GM19468 (cell line): Measurements from ENCODE around the gene ZNF75A.
"Not testable (repeated sequence)": the region's sequence is repeated elsewhere in the genome, so short reads cannot be mapped to it uniquely, and the experiment has no call there.

Source experiments
- ATAC-seq: cut with Tn5 transposase; IDR thresholded peaks from one replicate; pipeline ENCODE4 v1.9.1; 2021; ENCODE audit warnings: mild to moderate bottlenecking, moderate library complexity, moderate number of reproducible peaks; ENCODE audit not compliant: unreplicated experiment; ENCODE audit errors: extremely low read depth

Gene ZNF75A

GRCh38 chr16:3305109-3306068 is at the start of gene ZNF75A, which contains the start of gene TIGD7:
Gene ZNF75A (plus strand): TSS chr16:3305497. CDS start chr16:3308429, 2,932 bp downstream.
Gene TIGD7 (minus strand): TSS chr16:3305430. CDS start chr16:3300614, 4,816 bp downstream.
- peak; percentile 56 for ATAC-seq

DNA sequence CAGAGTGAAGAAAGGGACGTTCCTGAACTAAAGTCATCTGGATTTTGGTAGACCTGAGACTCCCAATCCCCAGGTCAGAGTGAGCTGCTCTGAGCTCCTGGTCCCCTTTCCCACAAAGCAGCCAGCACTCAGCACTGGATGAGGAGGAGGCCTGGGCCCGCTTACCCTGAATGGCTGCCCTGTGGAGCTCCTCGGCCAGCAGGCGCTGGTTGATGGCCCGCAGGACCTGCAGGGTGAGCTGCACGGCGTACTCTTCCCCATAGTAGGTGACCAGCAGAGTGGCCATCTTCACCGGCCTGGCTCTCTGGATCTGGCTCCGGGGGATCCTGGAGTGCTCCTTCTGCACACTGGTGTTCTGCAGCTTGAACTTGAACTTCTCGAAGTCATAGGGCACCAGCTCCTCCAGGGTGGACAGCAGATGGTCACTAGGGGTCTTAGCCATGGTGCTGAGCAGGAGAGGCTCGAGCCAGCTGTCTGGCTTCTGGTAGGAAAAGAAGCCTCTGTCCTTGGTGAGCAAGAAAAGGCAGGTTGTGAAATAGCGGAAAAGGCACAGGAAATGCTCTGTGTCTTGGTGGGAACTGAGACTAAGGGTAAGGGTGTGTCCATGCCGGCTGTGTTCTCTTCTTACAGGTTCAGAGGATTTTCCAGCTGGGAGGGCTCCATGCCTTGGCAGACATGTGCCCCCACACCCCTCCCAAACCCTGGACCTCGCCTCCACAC is 49.0 kb upstream of the ZNF75A start, which contains the start of gene MEFV:
TSS of gene MEFV (minus strand) at position 488 of the 720 bp plus-strand sequence. CDS start at position 442, 46 bp downstream.
- ATAC-seq = no peak

GRCh38 chr16:3256866-3257465 is 48.3 kb upstream of the ZNF75A start:
- ATAC-seq = no peak

DNA sequence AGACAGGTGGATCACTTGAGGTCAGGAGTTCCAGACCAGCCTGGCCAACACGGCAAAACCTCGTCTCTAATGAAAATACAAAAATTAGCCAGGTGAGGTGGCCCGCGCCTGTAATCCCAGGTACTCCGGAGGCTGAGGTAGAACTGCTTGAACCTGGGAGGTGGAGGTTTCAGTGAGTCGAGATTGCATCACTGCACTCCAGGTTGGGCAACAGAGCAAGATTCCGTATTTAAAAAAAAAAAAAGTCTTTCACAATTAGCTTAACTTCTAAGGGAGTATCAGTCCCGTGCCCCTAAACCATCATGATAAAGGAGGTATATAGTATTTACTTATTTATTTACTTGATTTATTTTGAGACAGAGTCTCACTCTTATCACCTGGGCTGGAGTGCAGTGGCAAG is 45.5 kb upstream of the ZNF75A start:
- ATAC-seq = no peak

DNA sequence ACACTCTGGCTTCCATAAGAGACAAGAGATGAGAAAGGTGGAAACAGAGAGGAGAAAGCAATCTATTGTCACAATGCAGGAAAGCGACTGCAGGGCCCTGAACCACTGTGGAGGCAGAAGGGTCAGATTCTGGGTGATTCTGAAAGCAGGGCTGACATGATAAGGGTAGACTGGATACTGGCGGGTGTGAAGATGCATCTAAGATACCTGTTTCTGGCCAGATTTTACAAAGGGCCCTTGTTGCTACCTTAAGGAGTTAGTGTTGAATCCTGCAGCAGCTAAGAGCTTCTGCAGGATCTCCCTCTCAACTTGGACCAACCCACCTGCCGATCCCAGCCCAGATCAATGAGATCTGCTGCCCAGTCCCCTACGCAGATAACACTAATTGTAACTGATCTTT is 42.8 kb upstream of the ZNF75A start:
- no peak for ATAC-seq

GRCh38 chr16:3264137-3265036 is 40.9 kb upstream of the ZNF75A start:
- ATAC-seq = peak; percentile 73

DNA sequence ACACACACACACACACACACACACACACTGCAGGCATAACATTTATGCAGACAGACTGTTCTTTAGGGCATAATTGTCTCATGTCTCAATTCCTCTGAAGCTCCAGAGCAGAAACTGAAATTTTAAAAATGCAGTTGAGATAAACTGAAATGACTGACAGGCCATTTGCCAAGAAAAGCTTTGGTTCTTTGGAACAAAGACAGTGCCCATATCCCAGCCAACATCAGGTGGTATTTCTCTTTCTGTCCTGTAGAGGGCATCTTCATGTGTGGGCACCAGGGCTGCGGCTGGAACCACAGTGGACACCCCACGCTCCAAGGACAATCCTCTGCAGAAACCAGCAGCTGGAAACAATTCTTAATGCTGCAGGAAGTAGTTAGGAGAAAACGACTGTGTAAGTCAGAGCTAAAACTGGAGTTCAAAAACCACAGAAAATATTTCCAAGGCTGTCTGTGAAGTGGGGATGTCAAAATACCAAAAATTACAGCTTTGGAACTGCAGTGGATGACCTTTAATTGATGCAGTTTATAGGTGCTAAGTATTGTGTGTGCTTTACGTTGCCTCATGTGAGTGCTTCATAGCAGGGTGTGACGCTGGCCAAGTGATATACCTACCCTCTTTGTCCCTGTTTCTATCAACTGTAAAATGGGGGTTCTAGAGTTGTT is 38.3 kb upstream of the ZNF75A start:
- no peak for ATAC-seq

DNA sequence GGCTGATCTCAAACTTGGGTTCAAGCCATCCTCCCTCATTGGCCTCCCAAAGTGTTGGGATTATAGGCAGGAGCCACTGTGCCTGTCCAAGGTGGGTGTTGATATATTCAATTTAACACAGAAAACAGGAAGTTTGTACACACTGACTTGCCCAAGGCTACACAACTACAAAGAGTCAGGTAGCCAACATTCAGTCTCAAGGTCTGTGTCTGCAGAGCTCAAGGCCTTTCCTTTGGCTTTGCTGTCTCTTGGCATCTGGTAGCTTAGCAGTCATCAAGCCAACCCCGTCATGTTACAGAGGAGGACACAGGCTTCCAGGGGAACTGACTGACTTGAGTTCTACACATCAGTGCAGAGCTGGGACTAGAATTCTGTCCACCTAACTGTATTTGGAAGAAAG is 37.0 kb upstream of the ZNF75A start:
- ATAC-seq = no peak

- ATAC-seq = not testable (repeated sequence)
These were observed 34.6 kb upstream of the ZNF75A start for GRCh38 chr16:3270718-3271117.

- not testable (repeated sequence) for ATAC-seq
These were observed 34.0 kb upstream of the ZNF75A start for GRCh38 chr16:3271281-3271680.

DNA sequence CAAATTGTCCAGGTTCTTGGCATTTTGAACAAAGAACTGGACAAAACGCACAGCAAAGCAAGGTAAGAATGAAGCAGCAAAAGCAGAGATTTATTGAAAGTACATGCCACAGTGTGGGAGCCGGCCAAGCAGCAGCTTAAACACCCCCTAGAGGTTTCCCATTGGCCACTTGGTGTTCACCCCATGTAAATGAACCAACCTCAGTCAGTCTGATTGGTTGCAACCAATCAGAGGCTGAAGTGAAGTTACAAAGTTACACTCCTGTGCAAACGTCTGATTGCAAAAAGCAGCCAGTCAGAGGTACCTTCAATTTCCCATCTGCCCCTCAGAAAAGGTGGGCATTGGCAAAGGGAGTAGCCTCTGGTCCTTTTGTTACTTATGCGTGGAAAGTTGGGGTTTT is 30.8 kb upstream of the ZNF75A start:
- no peak for ATAC-seq

DNA sequence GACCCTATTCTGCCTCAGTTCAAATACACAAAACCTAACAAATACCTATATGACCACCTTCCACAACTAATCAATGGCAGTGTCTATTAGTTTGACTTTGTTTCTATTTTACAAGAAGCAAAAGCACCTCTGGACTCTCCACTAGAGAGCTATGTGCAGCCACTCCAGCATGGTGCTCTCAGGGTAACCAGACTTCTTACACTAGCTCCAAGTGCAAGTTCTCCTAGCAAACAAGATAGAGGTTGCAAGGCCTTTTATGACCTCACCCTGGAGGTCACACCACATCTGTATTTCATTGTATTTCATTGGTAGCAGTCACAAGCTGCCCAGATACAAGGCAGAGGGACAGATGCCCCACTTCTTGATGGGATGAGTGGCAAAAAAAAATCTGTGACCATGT is 30.4 kb upstream of the ZNF75A start:
- ATAC-seq = no peak

- ATAC-seq = no peak
These were observed 28.6 kb upstream of the ZNF75A start for GRCh38 chr16:3276679-3277078.

DNA sequence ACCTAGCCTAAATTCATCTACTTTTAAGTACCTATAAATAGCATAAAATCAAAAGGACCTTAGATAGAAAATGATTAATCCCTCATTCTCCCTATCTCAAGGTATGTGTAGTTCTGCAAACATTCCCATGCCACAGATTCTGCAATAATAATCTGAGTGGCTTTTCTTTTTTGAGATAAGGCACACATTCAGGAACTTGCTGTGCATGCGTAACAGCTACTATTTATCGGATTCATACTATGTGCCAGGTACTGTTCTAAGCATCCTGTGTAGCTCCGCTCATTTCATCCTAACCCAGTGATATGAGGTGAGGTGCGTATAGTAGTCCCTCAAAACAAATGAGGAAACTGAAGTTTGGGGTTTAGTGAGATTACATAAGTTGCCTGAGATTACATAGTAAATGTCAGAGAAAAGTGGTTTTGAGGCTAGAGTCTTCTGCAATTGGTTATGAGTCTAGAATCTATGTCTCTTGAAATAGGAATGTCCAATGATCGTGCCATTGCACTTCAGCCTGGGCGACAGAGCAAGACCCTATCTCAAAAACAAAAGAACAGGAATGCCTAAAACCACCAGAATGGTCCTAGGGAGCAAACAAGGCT is 24.0 kb upstream of the ZNF75A start:
- ATAC-seq = no peak

DNA sequence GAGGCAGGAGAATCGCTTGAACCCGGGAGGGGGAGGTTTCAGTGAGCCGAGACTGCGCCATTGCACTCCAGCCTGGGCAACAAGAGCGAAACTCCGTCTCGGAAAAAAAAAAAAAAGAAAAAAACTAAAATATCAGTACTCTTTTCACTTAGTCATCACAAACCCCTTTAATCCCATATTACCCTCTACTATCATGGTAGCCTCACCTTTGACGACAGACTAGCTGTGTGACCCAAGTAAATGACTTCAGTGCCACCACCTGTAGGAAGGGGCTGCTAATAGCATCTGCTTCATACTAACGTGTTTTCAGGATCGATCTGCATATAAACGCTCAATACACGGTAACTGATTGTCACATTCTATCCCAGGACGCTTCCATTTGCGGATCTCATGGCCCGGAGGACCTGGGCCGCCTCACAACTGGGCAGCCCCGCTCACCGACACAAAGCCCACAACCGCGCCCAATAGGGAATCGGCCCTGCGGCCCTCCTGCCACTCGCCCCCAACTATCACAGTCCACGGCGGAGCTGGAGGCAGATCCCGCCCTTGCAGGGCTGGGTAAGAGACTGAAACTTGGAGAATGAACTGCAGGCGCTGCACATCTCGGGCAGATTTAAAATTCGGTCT is 23.1 kb upstream of the ZNF75A start:
- peak; percentile 3 for ATAC-seq

- ATAC-seq = peak; percentile 66
These were observed 22.4 kb upstream of the ZNF75A start, which contains the start of gene ZNF263 for GRCh38 chr16:3282730-3283542. Gene ZNF263 (plus strand): TSS chr16:3283491. CDS start chr16:3283819, 328 bp downstream.
